A673 (cell line): ENCODE results near the gene SEMA5A. TPM values are rescaled to one million over a fixed set of nuclear protein-coding genes. Genes with fewer than 3 reads are reported as not detected.

Experiments
- BruUV-seq: library from RNA; stranded (reverse); fragments of 400-500 nt; replicated peaks from 2 replicates; lab custom pipeline; 2021; lab: Mats Ljungman, UMichigan
- CTCF ChIA-PET: fragments of 300-600 bp; sonication (Branson Sonifier 250); formaldehyde crosslinking; loops from one replicate; lab custom pipeline; 2022; ENCODE audit warnings: antibody characterized with exemption; lab: Charles Lee
- POLR2A ChIA-PET: fragments of 300-600 bp; sonication (Branson Sonifier 250); formaldehyde crosslinking; loops from one replicate; lab custom pipeline; 2022; ENCODE audit warnings: antibody characterized with exemption; ENCODE audit not compliant: low non-redundant PET; lab: Charles Lee
- DNase-seq: peaks from one replicate; pipeline ENCODE4 v3.0.0-alpha.2; 2015; ENCODE audit warnings: low spot score
- H3K27ac ChIP-seq: fragments of 200-600 bp; sonication (generic); 2 replicates; pipeline ENCODE4 v1.5.1; 2016; ENCODE audit warnings: mixed run types, low read depth, mild to moderate bottlenecking, mixed read lengths, antibody characterized with exemption, low read length; ENCODE audit not compliant: poor library complexity, severe bottlenecking
- H3K27me3 ChIP-seq: fragments of 200-600 bp; sonication (generic); replicated peaks from 2 replicates; pipeline ENCODE4 v1.6.1; 2017; ENCODE audit warnings: mixed run types, low read depth, mild to moderate bottlenecking, mixed read lengths, antibody characterized with exemption, low read length; ENCODE audit not compliant: insufficient read depth, poor library complexity
- H3K36me3 ChIP-seq: fragments of 200-600 bp; sonication (generic); 2 replicates; pipeline ENCODE4 v1.6.1; 2016; ENCODE audit warnings: mixed run types, mild to moderate bottlenecking, mixed read lengths, antibody characterized with exemption, low read length; ENCODE audit not compliant: insufficient read depth, poor library complexity, severe bottlenecking
- H3K4me1 ChIP-seq: fragments of 200-600 bp; sonication (generic); 2 replicates; pipeline ENCODE4 v1.6.1; 2017; ENCODE audit warnings: mixed run types, mild to moderate bottlenecking, mixed read lengths, antibody characterized with exemption, low read length; ENCODE audit not compliant: insufficient read depth, poor library complexity, severe bottlenecking
- H3K4me3 ChIP-seq: fragments of 200-600 bp; sonication (generic); 2 replicates; pipeline ENCODE4 v1.5.1; 2016; ENCODE audit warnings: low read depth, mixed run types, mild to moderate bottlenecking, mixed read lengths, low read length; ENCODE audit not compliant: poor library complexity, severe bottlenecking
- H3K9me3 ChIP-seq: fragments of 200-600 bp; sonication (generic); 2 replicates; pipeline ENCODE4 v1.6.1; 2016; ENCODE audit warnings: mixed run types, low read depth, mild to moderate bottlenecking, mixed read lengths, antibody characterized with exemption, low read length; ENCODE audit not compliant: poor library complexity, severe bottlenecking
- CTCF ChIP-seq: fragments of 300-800, 200-600 bp; sonication (generic); conservative IDR thresholded peaks from 2 replicates; pipeline ENCODE4 v1.5.1; 2017; ENCODE audit warnings: low read depth, mild to moderate bottlenecking, antibody characterized with exemption, low read length, moderate library complexity, mixed read lengths
- EZH2 ChIP-seq: fragments of 200-600 bp; sonication (generic); IDR thresholded peaks from 2 replicates; pipeline ENCODE4 v1.6.1; 2017; ENCODE audit warnings: borderline replicate concordance, low read depth, mild to moderate bottlenecking, mixed read lengths, antibody characterized with exemption, low read length; ENCODE audit not compliant: poor library complexity, severe bottlenecking
- intact Hi-C: fragments of 100-400 bp; cut with micrococcal nuclease; formaldehyde crosslinking; loops from one replicate; pipeline ENCODE4 v1.10.0; 2022; ENCODE audit not compliant: unreplicated experiment
- total RNA-seq: library from RNA; stranded (reverse); gene quantifications from 2 replicates; pipeline ENCODE4 v1.2.3, GENCODE V29; 2021

The SEMA5A gene
- total RNA-seq, 1 experiment from 2014 or later, result 0.17 TPM

- TF ChIP-seq CTCF (no peak), EZH2 (no peak)
- Histone ChIP-seq H3K9me3 (no peaks in the 10 kb centered on the region), H3K4me1 (no peaks in the 10 kb centered on the region), H3K27ac (no peak overlapping the region), H3K36me3 (no peaks in the 10 kb centered on the region), H3K4me3 (no peak overlapping the region), H3K27me3 (no peaks in the 10 kb centered on the region)
- ChIA-PET POLR2A (no interaction called here), CTCF (no interaction called here)
- no peak for DNase-seq
- BruUV-seq, result no TSS peak
- intact Hi-C loops, result no loop called here
These were observed 312.2 kb downstream of the SEMA5A start for GRCh38 chr5:9233712-9234111.

- Histone ChIP-seq H3K27ac (no peak overlapping the region), H3K4me3 (no peak overlapping the region), H3K27me3 (no peaks in the 10 kb centered on the region), H3K4me1 (no peaks in the 10 kb centered on the region), H3K36me3 (no peaks in the 10 kb centered on the region), H3K9me3 (no peaks in the 10 kb centered on the region)
- intact Hi-C loops, result no loop called here
- ChIA-PET CTCF (no interaction called here), POLR2A (no interaction called here)
- DNase-seq, result no peak
- TF ChIP-seq CTCF (no peak), EZH2 (no peak)
- BruUV-seq, result no TSS peak
These were observed 312.8 kb downstream of the SEMA5A start for GRCh38 chr5:9233035-9233434.

- no TSS peak for BruUV-seq
- DNase-seq, result no peak
- intact Hi-C loops, result no loop called here
- no peak for TF ChIP-seq EZH2
- TF ChIP-seq CTCF, result no peak
- no peaks in the 10 kb centered on the region for H3K4me1 ChIP-seq
- no peak overlapping the region for H3K4me3 ChIP-seq
- no peaks in the 10 kb centered on the region for H3K9me3 ChIP-seq
- ChIA-PET CTCF (no interaction called here), POLR2A (no interaction called here)
- no peaks in the 10 kb centered on the region for H3K27me3 ChIP-seq
- no peak overlapping the region for H3K27ac ChIP-seq
- no peaks in the 10 kb centered on the region for H3K36me3 ChIP-seq
These were observed 314.0 kb downstream of the SEMA5A start for GRCh38 chr5:9231842-9232241.
